ENCODE measurements around the gene CLCN4.

The CLCN4 gene

DNA sequence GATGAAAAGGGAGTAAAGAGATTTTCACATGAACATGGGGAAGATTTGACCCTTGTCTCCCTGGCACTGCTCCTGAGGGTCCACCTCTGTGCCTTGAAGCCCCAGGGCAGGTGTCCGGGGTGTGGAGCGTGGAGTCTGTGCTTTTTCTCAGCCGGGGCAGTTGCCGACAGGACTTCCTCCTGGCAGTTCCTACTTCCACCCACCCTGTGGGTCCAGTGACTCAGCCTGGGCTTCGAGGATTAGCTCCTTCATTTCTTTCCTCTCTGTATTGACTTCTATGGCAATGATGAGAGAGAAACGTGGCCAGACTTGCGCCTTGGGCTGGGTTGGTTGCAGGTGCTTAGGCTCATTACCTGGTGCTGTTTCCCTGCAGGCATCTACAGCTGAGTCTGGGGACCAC is 35.9 kb upstream of the CLCN4 start:
- peaks cover 64 to 95% (median 88%) of the 10 kb centered on the region in 10 experiments for H3K4me1 ChIP-seq

DNA sequence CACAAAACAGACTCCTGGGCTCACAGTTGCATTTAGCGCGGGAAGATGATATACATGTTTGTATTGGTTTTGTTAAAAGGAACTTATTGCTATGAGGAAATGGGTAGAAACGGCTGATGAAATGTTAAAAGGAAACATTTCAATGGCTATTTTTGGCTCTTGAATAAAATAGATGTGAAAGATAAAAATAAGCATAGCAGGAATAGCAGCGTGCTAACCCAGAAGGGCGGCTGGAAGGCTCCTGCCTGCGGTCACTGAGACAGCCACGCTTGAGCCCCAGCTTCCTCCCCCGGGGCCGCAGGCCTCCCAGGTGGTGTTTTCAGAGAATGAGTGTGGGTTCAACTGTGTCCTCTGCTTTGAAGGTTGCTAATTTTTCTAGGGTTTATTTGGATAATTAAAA is 35.0 kb upstream of the CLCN4 start:
- peak overlapping the region; percentile 22 to 77 (median 65); a peak in 20 of 22 replicates for H3K9ac ChIP-seq
- peak overlapping the region; percentile 25 to 89 (median 80); a peak in 21 of 22 replicates for H3K27ac ChIP-seq
- peaks cover 63 to 97% (median 94%) of the 10 kb centered on the region in 10 experiments for H3K4me1 ChIP-seq
- H3K9me3 ChIP-seq (replicated peaks in 1 of 11), result peaks cover 0 to 17% (median 0%) of the 10 kb centered on the region in 11 experiments; a peak in 4 of 22 replicates
- peak overlapping the region; percentile 2 to 54 (median 38); a peak in 15 of 20 replicates for H3K4me3 ChIP-seq
- peaks cover 10 to 45% (median 20%) of the 10 kb centered on the region in 11 experiments; a peak in 21 of 22 replicates for H3K27me3 ChIP-seq
- peaks cover 0 to 47% (median 8%) of the 10 kb centered on the region in 11 experiments; a peak in 8 of 22 replicates for H4K20me1 ChIP-seq
- H3K36me3 ChIP-seq, result peaks cover 0 to 25% (median 10%) of the 10 kb centered on the region in 11 experiments; a peak in 13 of 22 replicates
- H3K4me2 ChIP-seq, result peak overlapping the region; percentile 78 to 96 (median 91)
- TF ChIP-seq Cebpa-rat (IDR thresholded peaks at IDR 0.05), result peak in 6 of 11 experiments; percentile 14 to 53 (median 29); a peak in 3 of 22 replicates

More for the DNA sequence above, 35.9 kb upstream of the CLCN4 start:
- H3K27me3 ChIP-seq, result peaks cover 10 to 37% (median 20%) of the 10 kb centered on the region in 11 experiments; a peak in 21 of 22 replicates
- H3K9me3 ChIP-seq (replicated peaks in 1 of 11), result peaks cover 0 to 10% (median 0%) of the 10 kb centered on the region in 11 experiments; a peak in 3 of 22 replicates
- H3K27ac ChIP-seq, result peak overlapping the region; percentile 24 to 89 (median 80); a peak in 21 of 22 replicates
- H3K36me3 ChIP-seq, result peaks cover 0 to 24% (median 10%) of the 10 kb centered on the region in 11 experiments; a peak in 11 of 22 replicates
- H3K4me2 ChIP-seq, result peak overlapping the region; percentile 78 to 96 (median 91)
- peak overlapping the region in 9 of 11 experiments; percentile 51 to 77 (median 66); a peak in 16 of 22 replicates for H3K9ac ChIP-seq
- peaks cover 0 to 39% (median 8%) of the 10 kb centered on the region in 11 experiments; a peak in 8 of 22 replicates for H4K20me1 ChIP-seq
- peak overlapping the region in 1 of 10 experiments; percentile 34; a peak in 2 of 20 replicates for H3K4me3 ChIP-seq
- no peak for TF ChIP-seq Cebpa-rat (IDR thresholded peaks at IDR 0.05)

- no peak for TF ChIP-seq Cebpa-rat (IDR thresholded peaks at IDR 0.05)
- Histone ChIP-seq H3K36me3 (peaks cover 0 to 45% (median 26%) of the 10 kb centered on the region in 11 experiments; a peak in 17 of 22 replicates), H4K20me1 (peaks cover 0 to 52% (median 10%) of the 10 kb centered on the region in 11 experiments; a peak in 9 of 22 replicates), H3K27ac (peak overlapping the region in 1 of 11 experiments; percentile 49; a peak in 3 of 22 replicates), H3K9ac (no peak overlapping the region), H3K4me2 (peak overlapping the region in 8 of 11 experiments; percentile 59 to 96 (median 86); a peak in 16 of 22 replicates), H3K27me3 (peaks cover 10 to 56% (median 20%) of the 10 kb centered on the region in 11 experiments; a peak in 21 of 22 replicates), H3K4me3 (no peak overlapping the region), H3K4me1 (peaks cover 37 to 82% (median 69%) of the 10 kb centered on the region in 10 experiments), H3K9me3 (replicated peaks in 1 of 11) (peaks cover 0 to 13% (median 0%) of the 10 kb centered on the region in 11 experiments; a peak in 3 of 22 replicates)
Measured at GRCh38 chrX:10124506-10125247, 32.1 kb upstream of the CLCN4 start.

GRCh38 chrX:10125248-10125615 is 31.5 kb upstream of the CLCN4 start:
- Histone ChIP-seq H3K36me3 (peaks cover 0 to 51% (median 31%) of the 10 kb centered on the region in 11 experiments; a peak in 19 of 22 replicates), H4K20me1 (peaks cover 0 to 57% (median 10%) of the 10 kb centered on the region in 11 experiments; a peak in 9 of 22 replicates), H3K27me3 (peaks cover 10 to 56% (median 20%) of the 10 kb centered on the region in 11 experiments; a peak in 21 of 22 replicates), H3K4me3 (no peak overlapping the region), H3K9me3 (replicated peaks in 1 of 11) (peaks cover 0 to 16% (median 0%) of the 10 kb centered on the region in 11 experiments; a peak in 3 of 22 replicates), H3K4me1 (peaks cover 34 to 76% (median 63%) of the 10 kb centered on the region in 10 experiments), H3K27ac (no peak overlapping the region), H3K9ac (no peak overlapping the region), H3K4me2 (peak overlapping the region in 8 of 11 experiments; percentile 59 to 96 (median 86); a peak in 16 of 22 replicates)
- no peak for TF ChIP-seq Cebpa-rat (IDR thresholded peaks at IDR 0.05)

GRCh38 chrX:10126044-10126443 is 30.7 kb upstream of the CLCN4 start:
- H3K4me2 ChIP-seq, result peak overlapping the region; percentile 23 to 96 (median 78); a peak in 20 of 22 replicates
- peaks cover 0 to 57% (median 38%) of the 10 kb centered on the region in 11 experiments; a peak in 19 of 22 replicates for H3K36me3 ChIP-seq
- H3K9me3 ChIP-seq (replicated peaks in 1 of 11), result peaks cover 0 to 24% (median 0%) of the 10 kb centered on the region in 11 experiments; a peak in 3 of 22 replicates
- H3K9ac ChIP-seq, result peak overlapping the region in 3 of 11 experiments; percentile 4 to 38 (median 19); a peak in 2 of 22 replicates
- peaks cover 29 to 68% (median 55%) of the 10 kb centered on the region in 10 experiments for H3K4me1 ChIP-seq
- no peak for TF ChIP-seq Cebpa-rat (IDR thresholded peaks at IDR 0.05)
- peaks cover 10 to 56% (median 20%) of the 10 kb centered on the region in 11 experiments; a peak in 21 of 22 replicates for H3K27me3 ChIP-seq
- 0 out of 20 replicates have a peak overlapping the region, but pooled peaks of 1 of the 10 experiments have one; percentile 21 for H3K4me3 ChIP-seq
- H3K27ac ChIP-seq, result peak overlapping the region in 2 of 11 experiments; percentile 6 to 56; a peak in 5 of 22 replicates
- H4K20me1 ChIP-seq, result peaks cover 0 to 54% (median 10%) of the 10 kb centered on the region in 11 experiments; a peak in 9 of 22 replicates

GRCh38 chrX:10126834-10127233 is 29.9 kb upstream of the CLCN4 start:
- Histone ChIP-seq H3K27me3 (peaks cover 10 to 56% (median 20%) of the 10 kb centered on the region in 11 experiments; a peak in 21 of 22 replicates), H3K4me3 (no peak overlapping the region), H3K9me3 (replicated peaks in 1 of 11) (peaks cover 0 to 24% (median 0%) of the 10 kb centered on the region in 11 experiments; a peak in 3 of 22 replicates), H3K36me3 (peaks cover 7 to 65% (median 41%) of the 10 kb centered on the region in 11 experiments; a peak in 19 of 22 replicates), H3K27ac (no peak overlapping the region), H3K4me2 (peak overlapping the region in 5 of 11 experiments; percentile 77 to 96 (median 88); a peak in 10 of 22 replicates), H4K20me1 (peaks cover 0 to 46% (median 5%) of the 10 kb centered on the region in 11 experiments; a peak in 9 of 22 replicates), H3K9ac (no peak overlapping the region), H3K4me1 (peaks cover 21 to 60% (median 48%) of the 10 kb centered on the region in 10 experiments)
- TF ChIP-seq Cebpa-rat (IDR thresholded peaks at IDR 0.05), result no peak

DNA sequence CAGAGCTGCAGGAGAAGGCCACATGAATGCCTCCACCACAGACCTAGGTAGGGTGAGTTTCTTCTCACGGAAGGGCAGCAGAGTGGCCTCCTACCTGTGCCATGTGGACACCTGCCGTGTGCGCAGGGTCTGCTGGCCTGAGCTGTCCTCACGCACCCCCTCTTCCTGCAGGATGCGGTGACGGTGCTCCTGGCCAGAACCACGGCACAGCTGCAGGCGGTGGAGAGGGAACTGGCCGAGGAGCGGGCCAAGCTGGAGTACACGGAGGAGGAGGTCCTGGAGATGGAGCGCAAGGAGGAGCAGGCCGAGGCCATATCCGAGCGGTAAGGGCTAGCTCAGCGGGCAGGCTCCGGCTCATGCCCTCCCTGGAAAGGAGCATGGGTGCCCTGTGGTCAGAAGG is 28.4 kb upstream of the CLCN4 start:
- Histone ChIP-seq H3K9me3 (replicated peaks in 1 of 11) (peaks cover 0 to 28% (median 4%) of the 10 kb centered on the region in 11 experiments; a peak in 4 of 22 replicates), H3K4me3 (no peak overlapping the region), H3K4me1 (peaks cover 6 to 45% (median 32%) of the 10 kb centered on the region in 10 experiments), H3K27me3 (peaks cover 0 to 41% (median 9%) of the 10 kb centered on the region in 11 experiments; a peak in 16 of 22 replicates), H3K27ac (no peak overlapping the region), H3K36me3 (peaks cover 7 to 81% (median 49%) of the 10 kb centered on the region in 11 experiments; a peak in 19 of 22 replicates), H3K4me2 (no peak overlapping the region), H4K20me1 (peaks cover 0 to 38% (median 4%) of the 10 kb centered on the region in 11 experiments; a peak in 6 of 22 replicates), H3K9ac (no peak overlapping the region)
- TF ChIP-seq Cebpa-rat (IDR thresholded peaks at IDR 0.05), result no peak

- Histone ChIP-seq H3K4me2 (no peak overlapping the region), H3K27me3 (peaks cover 0 to 33% (median 7%) of the 10 kb centered on the region in 11 experiments; a peak in 15 of 22 replicates), H3K9me3 (replicated peaks in 1 of 11) (peaks cover 0 to 37% (median 9%) of the 10 kb centered on the region in 11 experiments; a peak in 6 of 22 replicates), H3K4me3 (no peak overlapping the region), H3K36me3 (peaks cover 9 to 85% (median 56%) of the 10 kb centered on the region in 11 experiments; a peak in 19 of 22 replicates), H4K20me1 (peaks cover 0 to 35% (median 4%) of the 10 kb centered on the region in 11 experiments; a peak in 6 of 22 replicates), H3K27ac (no peak overlapping the region), H3K4me1 (peaks cover 6 to 36% (median 24%) of the 10 kb centered on the region in 10 experiments; a peak in 18 of 20 replicates), H3K9ac (no peak overlapping the region)
- TF ChIP-seq Cebpa-rat (IDR thresholded peaks at IDR 0.05), result no peak
Measured at GRCh38 chrX:10129229-10129628, 27.5 kb upstream of the CLCN4 start.

Data from BLaER1 treated with 17β-estradiol and CSF1 and Interleukin-3, amounts not matched to agents 10 nM and 100 nM (cell line).